Gastroesophageal sphincter (tissue), 4 donors: ENCODE measurements around the gene GPR84. TPM values are rescaled to one million over a fixed set of nuclear protein-coding genes. Genes with fewer than 3 reads are reported as not detected.
"Not testable (repeated sequence)": the region's sequence is repeated elsewhere in the genome, so short reads cannot be mapped to it uniquely, and the experiment has no call there.

Experiments
- ATAC-seq: fragments of 150-250 bp; one replicate; pipeline ENCODE4 v1.9.1; 2016; ENCODE audit warnings: mild to moderate bottlenecking, moderate library complexity
- H3K27ac ChIP-seq, 4 donors: fragments of 200-600 bp; sonication (generic) in 3 of 4; 1 replicate in 3 of 4; 2 replicates in 1 of 4; pipeline ENCODE4 v1.5.1; 2016 to 2019
- H3K27me3 ChIP-seq: fragments of 200-600 bp; sonication (generic); one replicate; pipeline ENCODE4 v1.5.1; 2019
- H3K36me3 ChIP-seq, 2 donors: fragments of 200-600 bp; sonication (generic); one replicate each; pipeline ENCODE4 v1.5.1; 2019; ENCODE audit warnings: control low read depth in 1 of 2
- H3K4me1 ChIP-seq, 3 donors: fragments of 200-600 bp; sonication (generic); 1 replicate in 2 of 3; 2 replicates in 1 of 3; pipeline ENCODE4 v1.5.1; 2016 to 2019; ENCODE audit warnings: control low read depth in 2 of 3
- H3K4me3 ChIP-seq, 2 donors: fragments of 200-600 bp; sonication (generic); one replicate each; pipeline ENCODE4 v1.5.1; 2019; ENCODE audit warnings: mild to moderate bottlenecking in 1 of 2, moderate library complexity in 1 of 2
- H3K9me3 ChIP-seq, 3 donors: fragments of 200-600 bp; sonication (generic); one replicate each; pipeline ENCODE4 v1.5.1; 2017 to 2019; ENCODE audit warnings: control low read depth in 2 of 3
- CTCF ChIP-seq, 4 experiments: fragments of 200-600 bp in 2 of 4; fragments of 450-650 bp in 2 of 4; sonication (generic) in 1 of 4; IDR thresholded peaks; one replicate each; pipeline ENCODE4 v1.5.1; 2017 to 2019; ENCODE audit warnings: antibody characterized with exemption in 4 of 4, mild to moderate bottlenecking in 2 of 4, moderate library complexity in 2 of 4
- EP300 ChIP-seq: sonication (generic); formaldehyde crosslinking; IDR thresholded peaks from one replicate; pipeline ENCODE4 v1.6.1; 2017; ENCODE audit warnings: antibody characterized with exemption, mild to moderate bottlenecking
- POLR2A ChIP-seq, 2 donors: fragments of 450-650 bp; IDR thresholded peaks; one replicate each; pipeline ENCODE4 v1.6.1; 2017; ENCODE audit warnings: antibody characterized with exemption in 2 of 2, mild to moderate bottlenecking in 2 of 2, moderate library complexity in 1 of 2
- POLR2AphosphoS5 ChIP-seq: sonication (generic); formaldehyde crosslinking; IDR thresholded peaks from one replicate; pipeline ENCODE4 v1.6.1; 2017; ENCODE audit warnings: antibody characterized with exemption
- WGBS, 2 donors: methylation state at CpG; one replicate each; pipeline ENCODE4 v1.1.5; 2018; ENCODE audit warnings: low coverage in 1 of 2; 5-methylcytosine and 5-hydroxymethylcytosine counted together
- total RNA-seq, 4 donors: library from RNA; depleted of rRNA; stranded (reverse); fragments of >200 nt; gene quantifications; one replicate each; pipeline ENCODE4 v1.1.0, GENCODE V29; 2016

The GPR84 gene
- total RNA-seq, 4 donors from 2014 or later, result 0.54 TPM; not detected in 3

- Histone ChIP-seq H3K36me3 (peaks cover 0 to 14% of the 10 kb centered on the region in 2 donors), H3K9me3 (no peaks in the 10 kb centered on the region), H3K4me1 (peaks cover 0 to 100% (median 29%) of the 10 kb centered on the region in 3 donors), H3K4me3 (no peak overlapping the region), H3K27ac (no peak overlapping the region), H3K27me3 (no peaks in the 10 kb centered on the region)
- 36 to 63% methylated on average over 3 of the region's 3 CpGs for WGBS, 2 donors
- TF ChIP-seq CTCF (IDR thresholded peaks at IDR 0.05) (no peak), POLR2A (IDR thresholded peaks at IDR 0.05) (no peak), POLR2AphosphoS5 (no peak), EP300 (no peak)
- ATAC-seq, result no peak
Measured at GRCh38 chr12:54330442-54330841, 33.8 kb downstream of the GPR84 start.

GRCh38 chr12:54329759-54330158 lies 34.5 kb downstream of the GPR84 start:
- Histone ChIP-seq H3K36me3 (peaks cover 0 to 14% of the 10 kb centered on the region in 2 donors), H3K27ac (no peak overlapping the region), H3K27me3 (no peaks in the 10 kb centered on the region), H3K9me3 (no peaks in the 10 kb centered on the region), H3K4me3 (no peak overlapping the region), H3K4me1 (peaks cover 0 to 95% (median 29%) of the 10 kb centered on the region in 3 donors)
- WGBS, 2 donors, result 59 to 74% methylated on average over 4 to 5 of the region's 5 CpGs
- no peak for ATAC-seq
- TF ChIP-seq POLR2AphosphoS5 (no peak), POLR2A (IDR thresholded peaks at IDR 0.05) (no peak), CTCF (IDR thresholded peaks at IDR 0.05) (no peak), EP300 (no peak)

- TF ChIP-seq CTCF (IDR thresholded peaks at IDR 0.05) (no peak), POLR2A (IDR thresholded peaks at IDR 0.05) (no peak), POLR2AphosphoS5 (no peak), EP300 (no peak)
- Histone ChIP-seq H3K27me3 (no peaks in the 10 kb centered on the region), H3K4me1 (peaks cover 0 to 91% (median 29%) of the 10 kb centered on the region in 3 donors), H3K4me3 (no peak overlapping the region), H3K27ac (no peak overlapping the region), H3K36me3 (peaks cover 0 to 14% of the 10 kb centered on the region in 2 donors), H3K9me3 (no peaks in the 10 kb centered on the region)
- WGBS, 2 donors, result 42 to 69% methylated on average over 2 to 3 of the region's 6 CpGs
- no peak for ATAC-seq
Measured at GRCh38 chr12:54328595-54329337, 35.5 kb downstream of the GPR84 start.

- H3K36me3 ChIP-seq, result peaks cover 0 to 12% of the 10 kb centered on the region in 2 donors
- not testable (repeated sequence) for H3K9me3 ChIP-seq, H3K27me3 ChIP-seq, ATAC-seq
- peak overlapping the region; percentile 77 to 93 (median 90) for H3K27ac ChIP-seq
- H3K4me1 ChIP-seq, result peaks cover 0 to 59% (median 26%) of the 10 kb centered on the region in 3 donors
- peak overlapping the region; percentile 67 to 99 for H3K4me3 ChIP-seq
- WGBS, 2 donors, result 0 to 51% methylated on average over 5 to 21 of the region's 22 CpGs
Measured at GRCh38 chr12:54325442-54326109, 38.7 kb downstream of the GPR84 start.

- Histone ChIP-seq H3K4me3 (peak within 1 kb of the TSS; percentile 67 to 99), H3K9me3 (no peaks in the 10 kb centered on the region), H3K27ac (peak within 1 kb of the TSS; percentile 77 to 93 (median 90)), H3K27me3 (no peaks in the 10 kb centered on the region), H3K4me1 (peaks cover 0 to 52% (median 25%) of the 10 kb centered on the region in 3 donors), H3K36me3 (peaks cover 0 to 8% of the 10 kb centered on the region in 2 donors)
- peak; percentile 99 for ATAC-seq
- peak; percentile 66 for TF ChIP-seq POLR2AphosphoS5
- TF ChIP-seq CTCF (IDR thresholded peaks at IDR 0.05), result peak; percentile 51 to 76 (median 71)
- no peak for TF ChIP-seq EP300
- peak; percentile 46 to 62 for TF ChIP-seq POLR2A (IDR thresholded peaks at IDR 0.05)
- WGBS, 2 donors, result 0% methylated on average over 10 to 17 of the region's 34 CpGs
Measured at GRCh38 chr12:54324617-54325441, 39.5 kb downstream of the GPR84 start, which contains the start of gene COPZ1. COPZ1 (plus strand) TSS chr12:54325131; CDS start chr12:54325164, 33 bp downstream.
